NCI-H345 treated with DMSO at 0.1 percent for 48 hours (cell line): ENCODE data around the gene SLX4IP.

Experiments used
- DNase-seq: peaks from one replicate; lab custom pipeline; 2025; ENCODE audit not compliant: unreplicated experiment; lab: John Stamatoyannopoulos, UW

The SLX4IP gene

GRCh38 chr20:10658876-10659632 lies 223.9 kb downstream of the SLX4IP start:
- DNase-seq, result no peak

GRCh38 chr20:10659651-10660601 lies 224.8 kb downstream of the SLX4IP start:
- DNase-seq, result no peak

- DNase-seq, result no peak
These were observed 225.6 kb downstream of the SLX4IP start for GRCh38 chr20:10660661-10661060.

- DNase-seq, result no peak
These were observed 226.2 kb downstream of the SLX4IP start for GRCh38 chr20:10661261-10661660.

GRCh38 chr20:10662151-10662550 lies 227.0 kb downstream of the SLX4IP start:
- DNase-seq, result no peak

GRCh38 chr20:10662661-10663458 lies 227.8 kb downstream of the SLX4IP start:
- no peak for DNase-seq

GRCh38 chr20:10663756-10664155 lies 228.7 kb downstream of the SLX4IP start:
- DNase-seq, result no peak

GRCh38 chr20:10665027-10665561 lies 230.0 kb downstream of the SLX4IP start:
- no peak for DNase-seq

- DNase-seq, result no peak
These were observed 230.7 kb downstream of the SLX4IP start for GRCh38 chr20:10665791-10666190.

GRCh38 chr20:10666221-10667076 lies 231.3 kb downstream of the SLX4IP start:
- no peak for DNase-seq

GRCh38 chr20:10667077-10667401 lies 231.9 kb downstream of the SLX4IP start:
- no peak for DNase-seq

GRCh38 chr20:10667560-10668167 lies 232.6 kb downstream of the SLX4IP start:
- peak; percentile 88 for DNase-seq

- no peak for DNase-seq
These were observed 233.7 kb downstream of the SLX4IP start for GRCh38 chr20:10668677-10669368.

GRCh38 chr20:10669843-10670446 lies 234.8 kb downstream of the SLX4IP start:
- DNase-seq, result no peak

GRCh38 chr20:10670501-10671220 lies 235.6 kb downstream of the SLX4IP start:
- DNase-seq, result no peak

GRCh38 chr20:10671221-10671918 lies 236.3 kb downstream of the SLX4IP start:
- DNase-seq, result no peak

GRCh38 chr20:10671919-10672623 lies 237.0 kb downstream of the SLX4IP start:
- DNase-seq, result no peak
